ENCODE results near the gene SDCCAG8. TPM values are rescaled to one million over a fixed set of nuclear protein-coding genes. Genes with fewer than 3 reads are reported as not detected.

SDCCAG8 gene
- total RNA-seq, 1 donor = 42.7 TPM

DNA sequence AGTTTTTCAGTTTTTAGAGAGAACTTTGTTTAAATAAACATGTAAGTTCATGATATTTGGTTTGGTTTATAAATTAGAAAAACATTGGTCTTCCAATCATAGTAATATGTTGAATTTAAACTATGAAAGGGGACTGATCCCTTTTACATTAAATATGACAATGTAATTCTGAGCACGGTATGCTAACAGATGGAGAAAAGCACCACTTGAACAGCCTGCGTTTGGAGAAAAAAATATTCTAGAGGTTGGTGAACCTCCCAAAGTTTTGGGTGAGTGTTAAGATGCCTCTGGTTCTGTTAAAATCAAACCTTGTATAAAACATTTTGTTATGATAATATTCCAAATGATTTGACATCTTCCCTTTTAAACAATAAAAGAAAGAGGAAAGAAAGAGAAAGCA, 123.9 kb downstream of the SDCCAG8 start:
- TF ChIP-seq, protein P1, sequence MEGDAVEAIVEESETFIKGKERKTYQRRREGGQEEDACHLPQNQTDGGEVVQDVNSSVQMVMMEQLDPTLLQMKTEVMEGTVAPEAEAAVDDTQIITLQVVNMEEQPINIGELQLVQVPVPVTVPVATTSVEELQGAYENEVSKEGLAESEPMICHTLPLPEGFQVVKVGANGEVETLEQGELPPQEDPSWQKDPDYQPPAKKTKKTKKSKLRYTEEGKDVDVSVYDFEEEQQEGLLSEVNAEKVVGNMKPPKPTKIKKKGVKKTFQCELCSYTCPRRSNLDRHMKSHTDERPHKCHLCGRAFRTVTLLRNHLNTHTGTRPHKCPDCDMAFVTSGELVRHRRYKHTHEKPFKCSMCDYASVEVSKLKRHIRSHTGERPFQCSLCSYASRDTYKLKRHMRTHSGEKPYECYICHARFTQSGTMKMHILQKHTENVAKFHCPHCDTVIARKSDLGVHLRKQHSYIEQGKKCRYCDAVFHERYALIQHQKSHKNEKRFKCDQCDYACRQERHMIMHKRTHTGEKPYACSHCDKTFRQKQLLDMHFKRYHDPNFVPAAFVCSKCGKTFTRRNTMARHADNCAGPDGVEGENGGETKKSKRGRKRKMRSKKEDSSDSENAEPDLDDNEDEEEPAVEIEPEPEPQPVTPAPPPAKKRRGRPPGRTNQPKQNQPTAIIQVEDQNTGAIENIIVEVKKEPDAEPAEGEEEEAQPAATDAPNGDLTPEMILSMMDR (IDR thresholded peaks at IDR 0.05; ENCODE audit: extremely low read depth, low read depth, low read length) = no peak
- Histone ChIP-seq H3K9me3 (ENCODE audit: low read depth, low read length) (no peaks in the 10 kb centered on the region), H3K4me2 (ENCODE audit: insufficient read depth, low read length) (no peak overlapping the region), H2AFZ (ENCODE audit: low read length) (no peak overlapping the region), H3K4me1 (ENCODE audit: insufficient read depth, low read length) (no peaks in the 10 kb centered on the region), H3K79me2 (ENCODE audit: insufficient read depth, low read length) (no peaks in the 10 kb centered on the region), H3K27me3 (ENCODE audit: insufficient read depth, low read length) (no peaks in the 10 kb centered on the region), H3K27ac (ENCODE audit: low read depth, low read length) (no peak overlapping the region), H3K36me3 (ENCODE audit: insufficient read depth, low read length) (peaks cover 13% of the 10 kb centered on the region), H3K4me3 (ENCODE audit: insufficient read depth, low read length) (no peak overlapping the region), H4K20me1 (ENCODE audit: insufficient read depth, low read length) (no peaks in the 10 kb centered on the region)
- DNase-seq (ENCODE audit: insufficient read length, low spot score, missing footprints) = no peak

DNA sequence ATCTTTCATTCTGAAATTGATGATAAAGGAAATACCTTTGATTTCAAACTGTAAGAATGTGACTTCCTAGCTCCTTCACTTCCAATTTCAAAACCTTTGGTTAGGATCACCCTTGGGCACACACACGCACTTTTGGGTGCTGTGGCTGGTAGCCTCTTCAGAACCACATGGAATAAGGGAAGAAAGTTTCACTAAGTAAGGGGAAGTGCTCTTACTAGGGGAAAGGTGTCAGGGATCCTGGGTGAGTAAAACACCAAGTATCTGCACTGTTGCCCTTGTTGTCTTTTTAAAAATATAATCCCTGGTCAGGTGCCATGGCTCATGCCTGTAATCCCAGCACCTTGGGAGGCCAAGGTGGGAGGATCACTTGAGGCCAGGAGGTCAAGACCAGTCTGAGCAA, 132.4 kb downstream of the SDCCAG8 start:
- Histone ChIP-seq H3K36me3 (ENCODE audit: insufficient read depth, low read length) (no peaks in the 10 kb centered on the region), H3K27ac (ENCODE audit: low read depth, low read length) (no peak overlapping the region), H3K4me1 (ENCODE audit: insufficient read depth, low read length) (no peaks in the 10 kb centered on the region), H3K79me2 (ENCODE audit: insufficient read depth, low read length) (no peaks in the 10 kb centered on the region), H3K9me3 (ENCODE audit: low read depth, low read length) (no peaks in the 10 kb centered on the region), H3K4me3 (ENCODE audit: insufficient read depth, low read length) (no peak overlapping the region), H3K27me3 (ENCODE audit: insufficient read depth, low read length) (no peaks in the 10 kb centered on the region), H3K4me2 (ENCODE audit: insufficient read depth, low read length) (no peak overlapping the region), H2AFZ (ENCODE audit: low read length) (no peak overlapping the region), H4K20me1 (ENCODE audit: insufficient read depth, low read length) (no peaks in the 10 kb centered on the region)
- TF ChIP-seq, protein P1 (IDR thresholded peaks at IDR 0.05; ENCODE audit: extremely low read depth, low read depth, low read length) = no peak
- DNase-seq (ENCODE audit: insufficient read length, low spot score, missing footprints) = no peak

DNA sequence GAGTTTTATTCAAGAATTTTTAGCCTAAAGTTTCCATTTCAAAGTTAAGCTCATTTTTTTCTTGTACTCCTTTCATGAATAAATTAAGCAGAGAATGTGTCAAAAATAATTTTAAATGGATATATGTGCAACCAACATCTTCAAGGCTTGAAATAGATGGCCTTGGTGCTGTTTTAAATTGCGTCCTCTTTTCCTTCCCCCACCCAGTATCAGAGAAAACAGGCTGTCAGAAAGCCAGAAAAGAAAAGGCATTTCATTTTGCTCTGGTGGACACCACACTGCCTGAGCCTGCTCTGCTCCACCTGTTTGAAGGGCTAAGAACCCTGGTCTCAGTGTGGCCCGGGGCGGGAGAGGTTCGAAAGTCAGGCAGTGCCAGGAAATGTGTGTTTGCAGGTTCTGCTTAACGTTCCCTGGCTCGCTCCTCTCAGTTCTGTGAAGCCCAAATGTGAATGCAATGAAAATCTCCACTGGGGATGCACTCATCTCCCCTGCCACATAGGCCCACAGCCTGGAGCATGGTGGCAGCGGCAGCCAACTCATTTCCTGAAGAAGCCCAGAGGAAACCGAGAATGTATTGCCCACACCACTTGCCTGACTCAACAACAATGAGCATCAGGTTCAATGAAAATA, 134.4 kb downstream of the SDCCAG8 start:
- Histone ChIP-seq H4K20me1 (ENCODE audit: insufficient read depth, low read length) (no peaks in the 10 kb centered on the region), H3K27me3 (ENCODE audit: insufficient read depth, low read length) (no peaks in the 10 kb centered on the region), H3K4me2 (ENCODE audit: insufficient read depth, low read length) (no peak overlapping the region), H3K4me3 (ENCODE audit: insufficient read depth, low read length) (no peak overlapping the region), H3K36me3 (ENCODE audit: insufficient read depth, low read length) (no peaks in the 10 kb centered on the region), H3K27ac (ENCODE audit: low read depth, low read length) (no peak overlapping the region), H3K4me1 (ENCODE audit: insufficient read depth, low read length) (no peaks in the 10 kb centered on the region), H2AFZ (ENCODE audit: low read length) (no peak overlapping the region), H3K9me3 (ENCODE audit: low read depth, low read length) (no peaks in the 10 kb centered on the region), H3K79me2 (ENCODE audit: insufficient read depth, low read length) (no peaks in the 10 kb centered on the region)
- TF ChIP-seq, protein P1 (IDR thresholded peaks at IDR 0.05; ENCODE audit: extremely low read depth, low read depth, low read length) = no peak
- DNase-seq (ENCODE audit: insufficient read length, low spot score, missing footprints) = no peak

DNA sequence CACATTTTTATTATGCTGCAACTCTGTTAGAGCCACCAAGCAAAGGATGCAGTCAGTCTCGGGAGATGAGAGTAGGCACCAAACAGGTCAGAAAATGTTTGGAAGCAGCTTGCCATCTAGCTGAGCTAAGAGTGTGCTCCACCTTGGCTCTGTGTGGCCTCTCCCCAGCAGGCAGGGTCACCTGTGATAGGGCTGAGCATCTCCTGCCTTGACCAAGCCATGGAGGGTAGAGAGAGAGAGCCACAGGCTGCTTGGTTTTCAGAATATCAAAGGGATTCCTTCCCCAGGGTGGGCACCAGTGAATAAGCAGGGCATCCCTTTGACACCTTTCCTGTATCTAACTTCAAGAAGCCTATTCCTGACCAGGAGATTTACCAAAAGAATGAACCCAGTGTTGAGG, 135.5 kb downstream of the SDCCAG8 start:
- H3K27me3 ChIP-seq (ENCODE audit: insufficient read depth, low read length) = no peaks in the 10 kb centered on the region
- no peak overlapping the region for H2AFZ ChIP-seq (ENCODE audit: low read length)
- H3K27ac ChIP-seq (ENCODE audit: low read depth, low read length) = no peak overlapping the region
- no peaks in the 10 kb centered on the region for H3K4me1 ChIP-seq (ENCODE audit: insufficient read depth, low read length)
- no peaks in the 10 kb centered on the region for H4K20me1 ChIP-seq (ENCODE audit: insufficient read depth, low read length)
- H3K79me2 ChIP-seq (ENCODE audit: insufficient read depth, low read length) = no peaks in the 10 kb centered on the region
- H3K9me3 ChIP-seq (ENCODE audit: low read depth, low read length) = no peaks in the 10 kb centered on the region
- TF ChIP-seq, protein P1 (IDR thresholded peaks at IDR 0.05; ENCODE audit: extremely low read depth, low read depth, low read length) = no peak
- H3K4me2 ChIP-seq (ENCODE audit: insufficient read depth, low read length) = no peak overlapping the region
- H3K4me3 ChIP-seq (ENCODE audit: insufficient read depth, low read length) = no peak overlapping the region
- DNase-seq (ENCODE audit: insufficient read length, low spot score, missing footprints) = no peak
- H3K36me3 ChIP-seq (ENCODE audit: insufficient read depth, low read length) = no peaks in the 10 kb centered on the region
